ENCODE data around the gene SLC2A13.

- TF ChIP-seq CTCF (IDR thresholded peaks at IDR 0.05 in 4 of 5, conservative IDR thresholded peaks at IDR 0.05 in 1 of 5) (no peak), POLR2A (IDR thresholded peaks at IDR 0.05) (no peak)
Measured at GRCh38 chr12:39788239-39788638, 317.6 kb downstream of the SLC2A13 start.
